Measurements from ENCODE around the gene BCAR1. TPM values are rescaled to one million over a fixed set of nuclear protein-coding genes. Genes with fewer than 3 reads are reported as not detected.

BCAR1 gene
- total and polyA plus RNA-seq, 9 donors, result 2.4 to 90.2 (median 46.6) TPM

GRCh38 chr16:75236232-75236631 is 15.2 kb downstream of the BCAR1 start:
- H3K27me3 ChIP-seq, result no peaks in the 10 kb centered on the region
- H3K36me3 ChIP-seq, result no peaks in the 10 kb centered on the region
- peaks cover 15% of the 10 kb centered on the region for H3K4me1 ChIP-seq (ENCODE audit: insufficient read depth)
- no peak for TF ChIP-seq CTCF (IDR thresholded peaks at IDR 0.05)
- no peak for TF ChIP-seq EP300 (IDR thresholded peaks at IDR 0.05)
- TF ChIP-seq POLR2A (IDR thresholded peaks at IDR 0.05), result no peak
- no peak for DNase-seq
- no peaks in the 10 kb centered on the region for H3K9me3 ChIP-seq
- no peak overlapping the region for H3K4me3 ChIP-seq
- intact Hi-C loops (cut with DNase I), result loop anchor here in 2 of 4 donors (5.0 to 10.0 kb wide), 3 partner anchors 66 to 161 kb away; no protein-coding TSS in a partner anchor
- no peak overlapping the region for H3K27ac ChIP-seq
- 75 to 86% (median 83%) methylated on average over 7 of the region's 7 CpGs for WGBS, 3 donors

GRCh38 chr16:75235721-75236193 is 15.7 kb downstream of the BCAR1 start:
- peaks cover 15% of the 10 kb centered on the region for H3K4me1 ChIP-seq (ENCODE audit: insufficient read depth)
- no peak overlapping the region for H3K27ac ChIP-seq
- WGBS, 3 donors, result 83 to 88% (median 85%) methylated on average over 26 to 34 of the region's 34 CpGs
- no peaks in the 10 kb centered on the region for H3K27me3 ChIP-seq
- no peaks in the 10 kb centered on the region for H3K9me3 ChIP-seq
- no peak overlapping the region for H3K4me3 ChIP-seq
- intact Hi-C loops (cut with DNase I), result loop anchor here in 3 of 4 donors (2.0 to 10.0 kb wide), 4 partner anchors 67 to 162 kb away; no protein-coding TSS in a partner anchor
- peak in 3 of 5 donors; percentile 28 to 55 (median 52) for DNase-seq
- no peak for TF ChIP-seq EP300 (IDR thresholded peaks at IDR 0.05)
- no peak for TF ChIP-seq CTCF (IDR thresholded peaks at IDR 0.05)
- TF ChIP-seq POLR2A (IDR thresholded peaks at IDR 0.05), result no peak
- H3K36me3 ChIP-seq, result no peaks in the 10 kb centered on the region

GRCh38 chr16:75234856-75235696 is 16.3 kb downstream of the BCAR1 start:
- H3K27me3 ChIP-seq, result no peaks in the 10 kb centered on the region
- intact Hi-C loops (cut with DNase I), result loop anchor here (2.0 to 10.0 kb wide), 5 partner anchors 67 to 162 kb away; no protein-coding TSS in a partner anchor
- no peak overlapping the region for H3K27ac ChIP-seq
- 77 to 83% (median 77%) methylated on average over 43 to 48 of the region's 48 CpGs for WGBS, 3 donors
- DNase-seq, result peak in 4 of 5 donors; percentile 27 to 46 (median 44)
- no peak for TF ChIP-seq EP300 (IDR thresholded peaks at IDR 0.05)
- no peak for TF ChIP-seq CTCF (IDR thresholded peaks at IDR 0.05)
- no peak for TF ChIP-seq POLR2A (IDR thresholded peaks at IDR 0.05)
- no peak overlapping the region for H3K4me3 ChIP-seq
- no peaks in the 10 kb centered on the region for H3K9me3 ChIP-seq
- peaks cover 15% of the 10 kb centered on the region for H3K4me1 ChIP-seq (ENCODE audit: insufficient read depth)
- no peaks in the 10 kb centered on the region for H3K36me3 ChIP-seq

GRCh38 chr16:75233611-75233938 is 17.8 kb downstream of the BCAR1 start:
- no peak overlapping the region for H3K4me3 ChIP-seq
- peaks cover 10% of the 10 kb centered on the region for H3K4me1 ChIP-seq (ENCODE audit: insufficient read depth)
- intact Hi-C loops (cut with DNase I), result loop anchor here in 3 of 4 donors (5.0 to 10.0 kb wide), 2 partner anchors 71 to 154 kb away; no protein-coding TSS in a partner anchor
- H3K27me3 ChIP-seq, result no peaks in the 10 kb centered on the region
- H3K9me3 ChIP-seq, result no peaks in the 10 kb centered on the region
- 24 to 38% (median 36%) methylated on average over 7 of the region's 7 CpGs for WGBS, 3 donors
- DNase-seq, result no peak
- no peak overlapping the region for H3K27ac ChIP-seq
- TF ChIP-seq POLR2A (IDR thresholded peaks at IDR 0.05), result no peak
- no peak for TF ChIP-seq CTCF (IDR thresholded peaks at IDR 0.05)
- TF ChIP-seq EP300 (IDR thresholded peaks at IDR 0.05), result no peak
- H3K36me3 ChIP-seq, result no peaks in the 10 kb centered on the region
